ENCODE measurements around the gene CDYL.
A peak's percentile ranks its signal among the peaks of the same experiment; 100 is the strongest.

The CDYL gene

DNA sequence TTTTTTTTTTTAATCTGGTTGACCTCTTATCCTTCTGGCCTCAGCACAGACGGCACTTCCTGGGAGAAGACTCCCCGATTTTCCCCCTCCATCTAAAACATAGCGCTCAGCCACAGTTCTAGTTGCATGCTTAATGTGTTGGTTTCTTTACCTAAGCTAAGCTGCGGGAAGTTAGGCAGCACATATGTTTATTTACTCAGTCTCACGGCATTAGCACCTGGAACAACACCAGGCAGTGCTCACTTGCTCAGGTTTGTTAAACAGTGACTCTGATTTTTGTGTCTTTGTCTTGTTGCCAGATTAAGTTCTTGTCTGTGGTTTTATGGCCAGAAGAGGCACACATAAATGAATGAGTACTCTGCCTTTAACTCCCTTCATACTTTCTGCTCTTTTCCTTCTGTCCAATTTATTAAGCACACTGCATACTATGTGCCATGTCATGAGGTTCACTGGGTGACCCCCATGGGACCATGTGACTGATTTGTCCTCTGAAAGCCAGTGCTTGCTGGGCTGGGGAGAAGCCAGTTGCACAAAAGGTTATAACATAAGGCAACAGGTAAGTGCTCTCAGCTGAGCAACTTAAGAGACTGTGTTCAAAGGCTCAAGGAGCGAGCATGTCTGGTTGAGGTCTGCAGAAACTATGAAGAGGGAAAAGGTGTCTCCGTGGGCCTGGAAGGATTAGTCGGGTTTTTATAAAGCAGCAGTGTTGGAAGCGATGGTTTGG lies 134.0 kb downstream of the CDYL start:
- no peak for DNase-seq

DNA sequence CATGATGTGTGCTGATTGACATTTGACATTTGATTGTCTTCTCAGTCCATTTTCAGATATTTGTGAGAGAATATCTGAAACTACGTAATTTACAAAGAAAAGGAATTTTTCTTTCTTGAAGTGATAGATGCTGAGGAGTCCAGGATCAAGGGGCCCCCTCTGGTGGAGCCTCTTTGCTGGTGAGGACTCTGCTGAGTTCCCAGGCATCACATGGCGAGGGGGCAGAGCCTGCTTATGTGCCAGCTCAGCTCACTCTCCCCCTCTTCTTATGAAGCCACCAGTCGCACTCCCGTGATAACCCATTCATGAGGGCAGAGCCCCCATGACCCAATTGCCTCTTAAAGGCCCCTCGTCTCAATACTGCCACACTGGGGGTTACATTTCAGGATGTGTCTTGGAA lies 136.4 kb downstream of the CDYL start:
- DNase-seq = no peak

DNA sequence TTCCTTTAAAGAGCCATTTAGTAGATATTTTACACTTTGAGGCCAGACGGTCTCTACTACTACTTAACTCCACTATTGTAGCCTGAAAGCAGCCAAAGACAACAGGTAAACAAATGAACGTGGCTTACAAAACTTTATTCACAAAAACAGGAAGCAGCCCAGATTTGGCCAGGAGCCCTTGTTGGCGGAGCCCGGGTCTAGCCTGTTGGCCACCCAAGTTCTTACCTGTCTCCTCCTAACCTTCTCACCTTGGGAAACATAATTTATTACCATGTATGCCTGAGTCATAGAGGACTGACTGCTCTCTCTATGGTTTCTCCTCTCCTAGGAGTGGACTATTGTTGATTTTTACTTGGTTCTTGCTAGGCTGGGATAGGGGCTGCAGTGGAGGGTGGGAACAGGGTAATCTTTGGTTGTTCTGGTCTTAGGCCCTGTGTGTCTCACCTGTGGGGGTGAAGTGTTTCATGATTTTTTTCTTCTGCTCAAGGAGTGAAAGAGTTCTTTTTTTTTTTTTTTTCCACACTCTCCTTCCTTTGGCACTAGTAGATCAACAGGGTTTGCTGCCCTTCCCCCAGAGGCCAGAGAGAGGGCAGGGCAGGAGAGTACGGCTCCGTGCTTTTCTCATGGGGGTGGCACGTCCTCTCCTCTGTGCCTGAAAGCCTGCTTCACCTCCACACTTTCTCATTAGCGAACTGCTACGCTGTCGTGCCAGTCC lies 137.7 kb downstream of the CDYL start:
- DNase-seq = no peak

DNA sequence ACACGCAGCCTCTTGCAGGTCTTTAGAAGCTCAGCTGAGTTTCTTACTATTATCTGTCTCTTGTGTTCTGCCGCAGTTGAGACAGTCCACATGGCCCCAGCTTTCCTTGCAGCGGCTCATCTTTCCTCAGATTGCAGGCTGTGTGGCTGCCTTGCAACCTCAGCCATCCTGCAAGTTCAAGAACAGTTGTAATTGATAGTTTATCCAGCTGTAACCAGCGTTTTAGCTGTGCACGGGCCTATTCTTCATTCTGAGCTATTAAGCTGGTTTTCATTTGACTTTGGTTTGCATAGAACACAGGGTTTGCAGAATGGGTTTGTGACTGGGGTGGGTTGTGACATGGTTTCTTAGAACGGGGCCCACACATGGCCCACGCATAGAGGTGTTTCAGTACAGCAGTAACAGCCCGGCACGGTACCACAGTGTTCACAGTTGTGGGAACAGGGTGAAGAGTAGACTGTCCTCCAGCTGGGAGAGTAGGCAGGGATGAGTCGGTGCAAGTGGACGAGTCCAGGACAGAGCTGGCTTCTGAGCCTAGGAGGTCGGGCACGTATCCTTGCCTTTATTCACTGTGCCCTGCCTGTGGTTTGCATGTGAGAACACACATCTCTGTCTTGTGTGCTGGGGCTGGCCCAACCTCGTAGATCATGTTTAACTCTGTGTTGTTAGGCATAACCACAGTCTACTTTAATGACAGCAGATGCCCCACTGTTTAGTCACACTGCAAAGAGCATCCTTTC lies 138.4 kb downstream of the CDYL start:
- DNase-seq = no peak

DNA sequence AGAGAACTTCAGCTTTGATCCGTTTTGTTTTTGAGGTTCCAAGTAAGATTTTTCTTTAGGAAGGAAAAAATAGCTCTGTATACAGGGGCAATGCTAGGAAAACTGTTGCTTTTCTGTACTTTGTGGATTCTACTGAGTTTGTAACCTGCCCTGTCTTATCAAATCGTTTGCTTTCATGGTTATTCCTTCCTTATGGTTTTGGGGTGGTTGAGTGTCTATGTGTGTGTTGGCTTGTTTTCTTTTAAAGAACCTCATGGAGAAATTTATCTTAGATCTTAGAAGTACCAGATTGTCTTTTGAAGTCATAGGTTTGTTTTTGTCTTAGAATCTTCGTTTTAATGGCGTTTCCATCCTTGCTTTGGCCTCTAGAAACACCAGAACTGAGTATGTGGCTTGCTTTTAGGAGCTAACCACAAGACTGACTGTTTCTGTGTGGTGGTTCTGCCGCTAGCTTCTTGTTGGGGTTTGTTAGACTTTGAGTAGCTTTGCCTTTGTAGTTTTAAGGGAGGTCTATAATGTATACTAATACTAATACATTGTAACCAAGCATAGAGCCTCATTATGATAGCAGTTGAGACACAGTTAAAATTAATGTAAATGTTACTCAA lies 140.9 kb downstream of the CDYL start:
- no peak for DNase-seq

DNA sequence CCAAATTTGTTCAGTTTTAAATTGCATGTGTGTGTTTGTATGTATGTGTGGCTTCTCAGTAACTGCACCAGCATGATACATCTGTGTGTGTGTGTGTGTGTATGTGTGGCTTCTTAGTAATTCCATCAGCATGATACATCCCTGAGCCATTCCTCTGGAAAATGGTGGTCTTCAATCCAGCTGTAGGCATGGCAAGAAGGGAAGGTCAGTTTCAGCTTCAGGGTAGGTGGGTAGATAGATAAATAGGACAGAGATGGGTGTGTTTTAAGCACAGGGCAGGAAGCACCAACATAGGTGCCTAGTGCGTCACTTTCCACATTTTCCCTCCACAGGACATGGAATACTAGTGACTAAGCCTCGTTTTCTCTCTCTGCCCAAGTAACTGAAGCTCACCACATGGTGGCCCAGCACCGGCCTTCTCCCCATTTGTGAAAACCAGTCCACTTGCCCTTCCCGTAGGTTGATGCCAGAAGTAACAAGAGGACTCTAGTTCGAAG lies 144.8 kb downstream of the CDYL start:
- no peak for DNase-seq

DNA sequence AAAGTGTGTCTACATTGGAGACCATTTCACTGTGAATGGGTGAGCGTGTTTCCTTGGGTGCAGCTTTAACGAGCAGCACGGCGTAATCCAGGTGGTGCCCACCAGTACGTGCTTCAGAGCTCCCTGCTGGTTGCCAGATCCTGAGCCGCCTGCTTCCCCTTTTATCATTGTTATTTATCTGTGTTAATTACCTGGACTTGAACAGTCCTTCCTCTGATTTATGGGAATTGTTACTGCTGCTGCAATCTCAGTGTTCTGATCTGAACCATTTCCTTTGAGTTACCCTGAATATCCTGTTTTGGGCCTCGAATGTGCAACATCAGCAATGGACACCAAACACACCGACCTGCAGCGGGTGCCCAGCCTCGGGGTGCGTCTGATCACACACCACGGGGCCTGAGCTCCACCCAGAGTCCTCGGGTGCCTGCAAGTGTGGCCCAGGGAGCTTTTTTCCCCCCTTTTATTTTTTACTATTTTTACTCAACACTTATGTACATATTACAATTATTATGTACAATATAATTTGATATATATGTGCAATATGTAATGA lies 146.4 kb downstream of the CDYL start:
- no peak for DNase-seq

DNA sequence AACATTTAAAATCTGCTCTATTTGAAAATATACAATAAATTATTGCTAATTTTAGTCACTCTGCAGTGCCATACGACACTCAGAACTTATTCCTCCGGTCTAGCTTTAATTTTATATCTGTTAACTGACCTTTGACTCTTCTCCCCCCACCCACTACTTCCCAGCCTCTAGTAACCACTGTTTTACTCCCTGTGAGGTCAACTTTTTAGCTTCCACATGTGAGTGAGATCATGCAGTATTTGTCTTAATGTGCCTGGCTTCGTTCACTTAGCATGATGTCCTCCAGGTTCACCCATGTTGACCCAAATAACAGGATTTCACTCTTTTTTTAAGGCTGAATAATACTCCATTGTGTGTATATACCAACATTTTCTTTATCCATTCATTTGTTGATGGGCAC lies 146.9 kb downstream of the CDYL start:
- DNase-seq = no peak

DNA sequence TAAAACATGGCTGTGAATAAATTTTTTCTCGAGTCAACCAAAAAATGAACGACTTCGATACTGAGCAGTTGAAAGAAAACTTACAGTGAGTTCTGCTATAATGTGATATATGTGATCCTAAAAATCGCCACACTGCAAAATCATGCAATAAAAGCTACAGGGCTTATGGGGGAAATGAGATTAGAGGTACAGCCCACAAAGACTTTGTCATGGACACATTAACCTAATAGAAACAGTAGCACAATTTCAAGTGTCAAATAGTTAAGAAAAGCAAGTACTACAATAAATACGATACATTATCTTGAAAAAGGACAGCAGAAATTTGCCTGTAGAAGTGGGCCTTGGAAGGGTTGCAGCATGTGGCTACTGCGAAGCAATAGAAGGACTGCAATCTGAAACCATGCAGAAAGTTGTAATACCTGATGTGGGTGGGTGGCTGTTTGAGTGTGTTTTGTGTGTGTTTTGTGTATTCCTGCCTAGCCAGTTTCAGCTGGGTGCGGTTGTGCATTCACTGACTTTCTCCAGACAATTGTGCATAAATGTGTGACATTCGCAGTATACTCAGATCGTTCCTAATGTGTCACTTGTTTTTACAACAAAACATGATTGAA lies 148.6 kb downstream of the CDYL start:
- DNase-seq = no peak

DNA sequence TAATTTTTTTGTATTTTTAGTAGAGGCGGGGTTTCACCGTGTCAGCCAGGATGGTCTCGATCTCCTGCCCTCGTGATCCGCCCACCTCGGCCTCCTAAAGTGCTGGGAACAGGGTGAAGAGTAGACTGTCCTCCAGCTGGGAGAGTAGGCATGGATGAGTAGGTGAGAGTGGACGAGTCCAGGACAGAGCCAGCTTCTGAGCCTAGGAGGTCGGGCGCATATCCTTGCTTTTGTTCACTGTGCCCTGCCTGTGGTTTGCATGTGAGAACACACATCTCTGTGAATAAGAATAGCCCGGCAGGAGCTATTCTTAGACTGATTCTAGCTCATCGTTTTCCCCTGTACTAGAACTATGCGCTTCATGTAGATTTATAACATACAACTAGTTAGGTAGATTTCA lies 149.4 kb downstream of the CDYL start:
- no peak for DNase-seq

DNA sequence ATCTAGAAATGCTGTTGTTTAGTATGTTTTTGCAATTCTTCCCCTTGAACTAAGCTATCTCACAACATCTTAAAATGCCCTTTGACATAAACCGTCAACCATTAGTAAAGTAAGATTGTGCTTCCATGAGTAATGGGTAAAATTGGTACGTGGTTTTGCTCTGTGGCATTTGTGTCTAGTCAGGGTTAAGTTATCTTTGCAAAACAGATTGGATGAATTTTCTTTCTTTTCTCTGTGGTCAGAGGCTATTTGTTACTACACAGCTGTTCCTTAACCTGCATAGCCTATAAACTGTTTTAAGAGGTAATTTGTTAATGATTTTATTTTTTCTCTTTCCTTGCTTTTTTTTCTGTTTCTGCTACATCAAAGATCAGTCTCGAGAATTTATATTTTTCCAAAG lies 152.2 kb downstream of the CDYL start:
- no peak for DNase-seq

DNA sequence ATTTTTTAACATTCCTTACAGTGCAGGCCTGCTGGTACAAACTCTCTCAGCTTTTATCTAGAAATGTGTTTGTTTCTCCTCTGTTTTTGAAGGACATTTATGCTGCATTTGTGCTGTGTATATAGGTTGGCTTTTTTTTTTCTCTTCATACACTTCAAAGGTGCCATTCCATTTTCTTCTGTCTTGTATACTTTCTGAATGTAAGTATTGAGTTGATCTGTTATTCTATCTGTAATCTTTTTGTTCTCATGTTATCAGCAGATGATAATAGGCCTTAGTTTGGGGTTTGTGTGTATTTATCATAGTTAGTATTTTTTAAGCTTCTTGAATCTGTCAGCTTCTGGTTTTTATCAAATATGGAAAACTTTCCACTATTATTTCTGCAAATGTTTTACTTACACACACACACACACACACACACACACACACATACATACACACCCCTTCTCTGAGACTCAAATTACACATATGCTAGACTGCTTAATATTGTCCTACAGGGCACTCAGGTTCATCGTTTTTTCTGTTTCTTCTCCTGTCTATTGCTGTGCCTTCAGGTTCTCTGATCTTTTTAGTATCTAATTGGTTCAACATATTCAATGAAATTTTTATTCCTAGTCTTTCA lies 153.0 kb downstream of the CDYL start:
- DNase-seq = no peak

DNA sequence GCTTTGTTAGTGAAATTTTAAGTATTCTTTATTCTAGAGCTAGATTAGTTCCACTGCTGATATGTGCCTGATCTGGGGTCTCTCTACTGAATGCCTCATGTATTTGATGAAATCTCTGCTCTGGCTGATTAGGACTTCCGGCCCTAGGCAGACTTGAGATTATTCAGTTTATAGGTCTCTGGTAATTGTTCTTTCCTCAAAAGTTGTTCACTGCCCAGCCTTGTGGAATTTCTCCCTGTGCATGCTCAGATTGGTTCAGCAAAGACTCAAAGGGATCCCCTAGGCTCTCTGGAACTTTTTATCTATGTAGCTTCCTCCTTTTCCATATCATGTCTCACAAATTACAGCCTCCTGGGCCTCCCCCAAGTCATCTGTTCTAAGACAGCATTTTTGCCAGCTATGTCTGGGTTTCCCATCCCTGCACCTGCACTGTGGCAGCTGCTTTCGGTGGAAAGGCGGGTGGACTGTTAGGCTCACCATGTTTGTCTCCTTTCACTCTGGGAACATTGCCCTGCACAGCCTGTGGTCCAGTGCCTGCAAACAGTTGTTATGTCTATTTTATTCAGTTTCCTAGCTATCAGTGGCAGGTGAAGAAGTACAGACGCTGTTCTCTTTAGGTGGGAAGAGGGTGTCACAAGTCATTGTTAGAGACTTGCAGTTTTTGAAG lies 154.0 kb downstream of the CDYL start:
- DNase-seq = no peak

DNA sequence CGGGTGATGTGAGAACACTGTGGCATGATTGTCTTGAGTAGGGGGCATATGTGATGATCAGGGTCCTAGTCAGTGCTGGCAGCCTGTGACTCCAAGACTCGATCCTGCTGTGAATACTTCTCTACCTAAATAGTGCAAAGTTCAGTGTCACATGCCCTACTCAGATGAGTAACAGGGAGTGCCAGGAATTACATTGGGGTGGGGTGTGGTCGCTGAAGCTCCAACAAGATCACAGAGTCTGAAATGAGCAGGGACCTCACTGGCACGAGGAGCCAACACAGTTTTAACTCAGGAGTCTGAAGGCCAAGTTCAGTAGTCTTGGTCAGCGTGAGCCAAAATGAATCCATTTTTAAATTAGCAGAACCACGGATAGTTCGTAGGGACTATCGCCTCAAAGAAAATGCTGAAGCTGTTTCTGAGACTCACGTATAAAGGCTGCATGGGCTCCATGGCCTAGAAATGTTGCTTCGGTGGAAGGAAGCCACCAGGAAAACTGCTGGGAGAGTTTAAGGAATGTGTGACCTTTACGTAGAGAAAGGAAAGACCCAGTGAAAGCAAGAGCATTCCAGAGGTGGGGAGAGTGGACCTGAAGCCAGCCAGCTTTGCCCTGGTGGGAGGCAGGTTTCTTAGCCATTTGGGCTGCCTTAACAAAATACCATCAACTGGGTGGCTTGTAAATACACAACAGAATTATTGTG lies 155.5 kb downstream of the CDYL start:
- no peak for DNase-seq

DNA sequence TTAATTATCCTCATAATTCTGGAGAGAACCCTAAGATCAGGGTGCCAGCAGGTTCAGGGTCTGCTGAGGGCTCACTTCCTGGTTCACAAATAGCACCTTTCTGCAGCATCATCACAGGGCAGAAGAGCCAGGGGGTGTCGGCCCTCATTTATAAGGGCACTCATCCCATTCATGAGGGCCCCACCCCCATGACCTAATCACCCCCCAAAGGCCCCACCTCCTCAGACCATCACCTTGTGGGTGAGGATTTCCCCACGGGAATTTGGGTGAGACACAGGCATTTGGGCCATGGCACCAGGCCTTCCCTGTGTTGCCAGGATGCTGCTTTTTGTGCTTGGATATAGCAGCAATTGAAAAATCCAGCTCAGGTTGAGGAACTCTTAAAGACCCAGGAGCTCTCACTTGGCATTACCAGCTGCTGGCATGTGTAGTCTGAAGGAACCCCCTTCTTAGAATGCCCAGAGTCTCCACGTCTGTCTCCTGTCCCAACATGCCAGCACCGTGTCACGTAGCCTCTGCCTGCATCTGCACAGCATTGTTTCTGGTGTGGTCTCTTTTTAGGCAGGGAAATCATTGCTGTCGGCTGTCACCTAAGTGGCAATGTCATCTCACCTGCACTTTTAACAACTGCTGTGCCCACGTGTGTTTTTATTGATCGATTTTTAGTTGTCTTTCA lies 156.2 kb downstream of the CDYL start:
- no peak for DNase-seq

DNA sequence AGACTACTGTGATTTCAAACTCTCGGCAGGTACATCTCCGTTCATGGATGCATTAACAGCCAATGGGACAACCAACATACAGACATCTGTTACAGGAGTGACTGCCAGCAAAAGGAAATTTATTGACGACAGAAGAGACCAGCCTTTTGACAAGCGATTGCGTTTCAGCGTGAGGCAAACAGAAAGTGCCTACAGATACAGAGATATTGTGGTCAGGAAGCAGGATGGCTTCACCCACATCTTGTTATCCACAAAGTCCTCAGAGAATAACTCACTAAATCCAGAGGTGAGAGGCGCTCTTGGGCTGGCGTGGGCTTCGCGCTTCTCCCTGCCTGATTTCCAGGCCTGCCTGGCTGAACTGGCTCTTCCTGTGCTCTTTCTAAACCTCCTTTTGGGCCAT lies 159.3 kb downstream of the CDYL start:
- DNase-seq = no peak

DNA sequence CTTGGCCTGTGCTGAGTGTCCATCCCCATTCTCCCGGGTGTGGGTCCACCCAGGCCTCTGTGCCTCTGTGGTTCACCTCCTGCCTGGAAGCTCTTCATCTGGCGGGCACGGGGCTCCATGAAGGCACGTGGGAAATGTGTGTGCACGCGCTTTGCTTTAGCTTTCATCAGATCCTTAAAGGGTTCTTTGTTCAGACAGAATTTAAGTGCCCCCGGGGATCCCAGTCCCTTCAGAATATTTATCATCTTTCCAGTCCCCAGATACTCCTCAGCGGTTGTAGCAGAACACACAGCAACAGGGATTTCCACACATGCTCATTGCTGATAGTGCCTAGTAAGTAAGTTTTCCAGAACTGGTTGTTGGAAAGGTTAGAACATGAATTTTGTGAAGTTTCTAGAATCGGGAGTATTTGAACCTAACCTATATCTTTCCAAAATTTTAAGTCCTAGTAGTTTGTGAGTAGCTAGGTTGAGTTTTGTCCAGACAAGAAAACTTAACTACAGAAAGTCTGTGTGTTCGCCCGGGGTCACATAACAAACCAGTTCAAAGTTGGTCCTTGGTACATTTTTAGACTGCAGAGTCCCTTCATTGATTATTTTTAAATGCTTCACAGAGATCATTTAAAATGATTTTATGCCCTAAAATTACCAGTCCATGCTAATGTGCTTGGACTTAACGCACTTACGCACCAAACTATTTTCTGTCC lies 159.9 kb downstream of the CDYL start:
- no peak for DNase-seq

DNA sequence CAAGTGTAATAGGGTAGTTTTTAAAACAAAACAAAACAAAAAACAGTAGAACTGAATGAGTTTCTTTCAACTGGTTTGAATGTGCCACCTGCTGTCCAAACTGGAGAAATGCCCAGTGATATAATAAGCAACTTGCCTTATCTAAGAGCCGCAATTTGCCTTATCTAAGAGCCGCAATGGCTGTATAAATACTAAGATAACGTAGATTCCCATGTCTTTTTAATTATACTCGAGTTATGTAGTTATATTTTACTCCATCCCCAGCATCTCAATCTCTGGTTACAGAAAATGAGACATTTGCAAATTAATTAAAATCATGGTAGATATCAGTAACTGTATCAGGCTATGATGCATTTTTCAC lies 160.5 kb downstream of the CDYL start:
- DNase-seq = peak; percentile 29

DNA sequence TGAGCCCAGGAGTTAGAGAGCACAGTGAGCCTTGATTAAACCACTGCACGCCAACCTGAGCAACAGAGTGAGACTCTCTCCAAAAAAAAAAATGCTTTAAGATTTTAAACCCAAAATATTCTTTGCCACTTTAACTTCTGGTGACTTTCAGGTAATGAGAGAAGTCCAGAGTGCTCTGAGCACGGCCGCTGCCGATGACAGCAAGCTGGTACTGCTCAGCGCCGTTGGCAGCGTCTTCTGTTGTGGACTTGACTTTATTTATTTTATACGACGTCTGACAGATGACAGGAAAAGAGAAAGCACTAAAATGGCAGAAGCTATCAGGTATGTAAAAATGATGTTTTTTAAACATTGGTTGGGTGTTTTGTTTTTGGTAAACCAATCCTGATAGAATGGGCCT lies 161.2 kb downstream of the CDYL start:
- no peak for DNase-seq

DNA sequence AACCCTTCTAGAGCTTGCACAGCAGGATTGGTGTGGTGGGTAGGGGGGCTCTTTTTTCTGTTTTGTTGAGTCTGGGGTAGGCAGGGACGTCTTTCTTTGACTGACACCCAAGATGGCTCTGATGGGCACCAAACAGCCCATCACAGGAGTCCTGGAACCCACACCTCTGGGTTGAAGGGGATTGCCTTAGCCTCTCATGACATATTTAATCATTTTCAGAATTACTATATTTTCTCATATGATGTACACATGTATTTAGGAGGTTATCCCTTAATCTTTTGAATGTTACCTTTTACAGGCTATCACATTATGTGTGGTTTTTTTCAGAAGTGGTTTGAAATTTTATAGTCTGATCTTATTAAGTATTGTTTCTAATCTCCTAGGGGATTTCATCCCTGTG lies 163.0 kb downstream of the CDYL start:
- no peak for DNase-seq

Data from CD4-positive, alpha-beta T cell treated with Interleukin-21 for 1 hour (primary cell).